Mucosa of descending colon (tissue), 3 donors: ENCODE data around the gene ABCC11. TPM values are rescaled to one million over a fixed set of nuclear protein-coding genes. Genes with fewer than 3 reads are reported as not detected.

Experiments
- ATAC-seq: fragments of 200-7000 bp; cut with Tn5 transposase; one replicate; pipeline ENCODE4 v1.9.1; 2020; ENCODE audit warnings: mild to moderate bottlenecking, moderate library complexity
- DNase-seq, 3 donors: peaks; one replicate each; pipeline ENCODE4 v3.0.0-alpha.2; 2020
- H3K36me3 ChIP-seq: fragments of 200-600 bp; one replicate; pipeline ENCODE4 v1.8.0; 2021; ENCODE audit warnings: low read depth, mild to moderate bottlenecking
- H3K4me1 ChIP-seq: fragments of 200-600 bp; one replicate; pipeline ENCODE4 v1.8.0; 2021; ENCODE audit warnings: low read depth, mild to moderate bottlenecking
- H3K4me3 ChIP-seq: fragments of 200-600 bp; one replicate; pipeline ENCODE4 v1.8.0; 2021; ENCODE audit warnings: mild to moderate bottlenecking
- H3K9me3 ChIP-seq: fragments of 200-600 bp; one replicate; pipeline ENCODE4 v1.8.0; 2021; ENCODE audit warnings: mild to moderate bottlenecking
- CTCF ChIP-seq: fragments of 200-600 bp; IDR thresholded peaks from one replicate; pipeline ENCODE4 v1.8.0; 2022; ENCODE audit warnings: antibody characterized with exemption, mild to moderate bottlenecking
- intact Hi-C, 2 donors: fragments of 100-400 bp; cut with DNase I in 1 of 2; cut with micrococcal nuclease in 1 of 2; formaldehyde crosslinking; loops; one replicate each; pipeline versions ENCODE4 v1.11.0 to v1.11.1; 2022; cut with DNase I, micrococcal nuclease
- total RNA-seq, 3 donors: library from RNA; stranded (reverse); fragmentation: NEBNext Ultra II Directional in 2 of 3; extraction: Animal tissue kit (Norgen Biotek cat#: 25700) in 2 of 3; gene quantifications; one replicate each; pipeline versions ENCODE4 v1.2.1 to v1.2.4, GENCODE V29; 2021 to 2023
- donor health status: DM: no; HTN: no; CAD: no; lungs with moderate emphysema.
- donor health status: DM: no; HTN: no; CAD: no.
- donor health status: DM: no; HTN: yes; CAD: no.

ABCC11 gene
- total RNA-seq, 3 donors from 2014 or later = 0.32 to 0.35 (median 0.34) TPM

GRCh38 chr16:48153774-48154173, 93.6 kb downstream of the ABCC11 start:
- no peaks in the 10 kb centered on the region for H3K9me3 ChIP-seq
- H3K36me3 ChIP-seq = no peaks in the 10 kb centered on the region
- no peaks in the 10 kb centered on the region for H3K4me1 ChIP-seq
- DNase-seq (no peak), ATAC-seq (no peak)
- H3K4me3 ChIP-seq = no peak overlapping the region
- intact Hi-C loops = no loop called here
- no peak for TF ChIP-seq CTCF

- Histone ChIP-seq H3K4me3 (no peak overlapping the region), H3K9me3 (no peaks in the 10 kb centered on the region), H3K36me3 (no peaks in the 10 kb centered on the region), H3K4me1 (no peaks in the 10 kb centered on the region)
- intact Hi-C loops = no loop called here
- ATAC-seq (no peak), DNase-seq (no peak)
- no peak for TF ChIP-seq CTCF
Observed at GRCh38 chr16:48152226-48152625, 95.1 kb downstream of the ABCC11 start.

- intact Hi-C loops = no loop called here
- ATAC-seq = no peak
- H3K9me3 ChIP-seq = no peaks in the 10 kb centered on the region
- H3K4me3 ChIP-seq = no peak overlapping the region
- TF ChIP-seq CTCF = no peak
- no peak for DNase-seq
- no peaks in the 10 kb centered on the region for H3K4me1 ChIP-seq
- H3K36me3 ChIP-seq = no peaks in the 10 kb centered on the region
Observed at GRCh38 chr16:48150707-48151106, 96.6 kb downstream of the ABCC11 start.

GRCh38 chr16:48146710-48147109, 100.6 kb downstream of the ABCC11 start:
- H3K4me1 ChIP-seq = no peaks in the 10 kb centered on the region
- TF ChIP-seq CTCF = no peak
- H3K9me3 ChIP-seq = no peaks in the 10 kb centered on the region
- intact Hi-C loops = no loop called here
- no peak overlapping the region for H3K4me3 ChIP-seq
- DNase-seq = no peak
- H3K36me3 ChIP-seq = no peaks in the 10 kb centered on the region
- no peak for ATAC-seq

- intact Hi-C loops = no loop called here
- no peak for ATAC-seq
- Histone ChIP-seq H3K36me3 (no peaks in the 10 kb centered on the region), H3K9me3 (no peaks in the 10 kb centered on the region), H3K4me3 (no peak overlapping the region), H3K4me1 (no peaks in the 10 kb centered on the region)
- DNase-seq = no peak
- no peak for TF ChIP-seq CTCF
Observed at GRCh38 chr16:48146131-48146530, 101.2 kb downstream of the ABCC11 start.

- ATAC-seq (no peak), DNase-seq (no peak)
Observed at GRCh38 chr16:48143812-48144368, 103.4 kb downstream of the ABCC11 start.

More at GRCh38 chr16:48143812-48144368, 103.4 kb downstream of the ABCC11 start:
- no peaks in the 10 kb centered on the region for H3K4me1 ChIP-seq
- no peak overlapping the region for H3K4me3 ChIP-seq
- no peak for TF ChIP-seq CTCF
- no peaks in the 10 kb centered on the region for H3K9me3 ChIP-seq
- H3K36me3 ChIP-seq = no peaks in the 10 kb centered on the region
- intact Hi-C loops = no loop called here
